HUES6 (cell line): ENCODE data around the gene CDH20.

Experiments
- H3K27ac ChIP-seq: 2 replicates; pipeline ENCODE4 v1.7.0; 2013; ENCODE audit warnings: low read depth, mild to moderate bottlenecking, low read length, inconsistent platforms
- H3K27me3 ChIP-seq: 2 replicates; pipeline ENCODE4 v1.6.1; 2013; ENCODE audit warnings: low read length; ENCODE audit not compliant: control insufficient read depth, insufficient read depth
- H3K36me3 ChIP-seq: 2 replicates; pipeline ENCODE4 v1.6.1; 2013; ENCODE audit warnings: low read length; ENCODE audit not compliant: control insufficient read depth, insufficient read depth
- H3K4me1 ChIP-seq: 2 replicates; pipeline ENCODE4 v1.6.1; 2013; ENCODE audit warnings: low read length; ENCODE audit not compliant: control insufficient read depth, insufficient read depth
- H3K4me3 ChIP-seq: 2 replicates; pipeline ENCODE4 v1.5.1; 2013; ENCODE audit warnings: low read depth, low read length
- H3K9ac ChIP-seq: one replicate; pipeline ENCODE4 v1.6.1; 2013; ENCODE audit warnings: mild to moderate bottlenecking, low read length
- H3K9me3 ChIP-seq: 2 replicates; pipeline ENCODE4 v1.6.1; 2013; ENCODE audit warnings: low read depth, low read length; ENCODE audit not compliant: control insufficient read depth, insufficient read depth

CDH20 gene

DNA sequence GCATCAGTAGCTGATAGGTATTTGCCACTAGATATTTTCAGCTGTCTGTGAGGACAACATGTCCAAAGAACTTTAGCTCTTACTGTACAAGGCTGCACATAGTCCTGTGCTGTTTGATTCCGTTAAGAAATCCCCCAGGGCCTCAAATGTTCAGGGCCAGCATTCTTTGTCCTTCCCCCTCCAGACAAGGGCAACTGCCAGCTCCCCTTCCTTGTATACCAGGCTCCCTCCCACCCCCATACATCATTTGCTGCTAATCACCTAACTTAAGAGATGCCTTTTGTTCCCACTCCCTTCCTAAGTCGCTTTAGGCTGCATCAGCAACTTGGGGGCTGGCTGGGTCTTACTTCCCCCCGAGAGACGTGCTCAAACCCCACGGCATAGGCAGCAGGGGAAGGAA is 138.7 kb downstream of the CDH20 start:
- Histone ChIP-seq H3K27me3 (no peaks in the 10 kb centered on the region; the same call in 1 of the 2 replicates), H3K9me3 (no peaks in the 10 kb centered on the region), H3K4me1 (0 out of 2 replicates have a peak, but pooled peaks cover 3% of the 10 kb centered on the region), H3K9ac (no peak overlapping the region), H3K36me3 (no peaks in the 10 kb centered on the region), H3K4me3 (no peak overlapping the region), H3K27ac (no peak overlapping the region)

DNA sequence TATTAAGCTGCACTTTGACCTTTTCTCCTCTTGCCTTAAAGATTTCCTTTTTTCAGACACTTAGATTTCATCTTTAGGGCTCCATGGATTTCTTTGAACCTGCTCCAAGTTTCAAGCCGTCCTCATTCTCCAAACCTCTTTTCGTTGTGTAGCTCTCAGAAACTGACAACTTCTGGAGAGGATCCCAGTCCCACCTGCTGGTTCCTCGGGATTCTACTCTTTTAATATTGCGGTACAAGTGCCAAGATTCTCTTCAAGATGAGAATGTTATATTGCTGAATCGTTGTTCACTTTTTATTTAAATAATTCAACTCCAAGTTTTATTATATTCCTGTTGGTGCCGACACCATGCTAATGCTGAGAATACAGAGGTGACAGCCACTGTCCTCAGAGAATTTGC is 141.1 kb downstream of the CDH20 start:
- H3K4me3 ChIP-seq, result no peak overlapping the region
- no peaks in the 10 kb centered on the region; the same call in 1 of the 2 replicates for H3K27me3 ChIP-seq
- H3K4me1 ChIP-seq, result 0 out of 2 replicates have a peak, but pooled peaks cover 3% of the 10 kb centered on the region
- H3K36me3 ChIP-seq, result no peaks in the 10 kb centered on the region
- no peaks in the 10 kb centered on the region for H3K9me3 ChIP-seq
- H3K9ac ChIP-seq, result no peak overlapping the region
- H3K27ac ChIP-seq, result no peak overlapping the region

DNA sequence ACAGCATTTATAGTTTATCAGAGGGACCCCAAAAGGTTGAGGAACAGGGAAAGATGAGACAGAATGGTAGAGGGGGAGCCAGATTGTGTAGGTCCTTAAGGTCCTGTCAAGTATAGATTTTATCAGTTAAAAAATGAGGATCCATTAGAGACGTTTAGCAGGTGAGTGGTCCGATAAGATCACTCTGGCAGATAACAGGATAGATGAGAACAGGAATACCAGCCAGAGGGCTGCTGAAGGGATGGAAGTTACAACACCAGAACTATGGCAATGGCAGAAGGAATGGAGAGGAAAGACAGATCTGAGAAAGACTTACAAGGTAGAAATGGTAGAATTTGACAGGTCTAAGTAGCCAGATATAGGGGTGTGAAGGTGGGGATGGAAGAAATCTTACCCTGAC is 141.7 kb downstream of the CDH20 start:
- Histone ChIP-seq H3K36me3 (no peaks in the 10 kb centered on the region), H3K9me3 (no peaks in the 10 kb centered on the region), H3K9ac (no peak overlapping the region), H3K4me1 (0 out of 2 replicates have a peak, but pooled peaks cover 3% of the 10 kb centered on the region), H3K4me3 (no peak overlapping the region), H3K27ac (no peak overlapping the region), H3K27me3 (no peaks in the 10 kb centered on the region; the same call in 1 of the 2 replicates)

DNA sequence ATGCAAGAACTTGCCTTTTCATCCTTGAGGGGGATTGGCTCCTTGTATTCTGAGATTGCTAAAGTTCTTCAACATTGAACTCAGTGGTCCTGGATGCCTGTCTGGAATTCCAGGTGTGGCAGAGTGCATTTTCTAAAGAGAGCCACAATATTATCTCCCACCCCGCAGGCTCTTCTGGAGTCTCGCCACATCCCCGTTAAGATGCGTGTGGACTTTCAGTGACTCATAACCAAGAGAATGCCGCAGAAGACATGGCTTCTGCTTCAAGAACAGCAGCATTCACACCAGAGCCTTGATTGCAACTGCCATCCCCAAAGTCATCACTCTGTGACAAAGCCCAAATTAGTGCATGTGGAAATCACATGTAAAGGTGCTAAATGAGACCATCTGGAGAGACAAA is 142.7 kb downstream of the CDH20 start:
- H3K4me3 ChIP-seq, result no peak overlapping the region
- no peaks in the 10 kb centered on the region; the same call in 1 of the 2 replicates for H3K27me3 ChIP-seq
- H3K27ac ChIP-seq, result no peak overlapping the region
- no peaks in the 10 kb centered on the region for H3K9me3 ChIP-seq
- 0 out of 2 replicates have a peak, but pooled peaks cover 3% of the 10 kb centered on the region for H3K4me1 ChIP-seq
- H3K36me3 ChIP-seq, result no peaks in the 10 kb centered on the region
- H3K9ac ChIP-seq, result no peak overlapping the region

DNA sequence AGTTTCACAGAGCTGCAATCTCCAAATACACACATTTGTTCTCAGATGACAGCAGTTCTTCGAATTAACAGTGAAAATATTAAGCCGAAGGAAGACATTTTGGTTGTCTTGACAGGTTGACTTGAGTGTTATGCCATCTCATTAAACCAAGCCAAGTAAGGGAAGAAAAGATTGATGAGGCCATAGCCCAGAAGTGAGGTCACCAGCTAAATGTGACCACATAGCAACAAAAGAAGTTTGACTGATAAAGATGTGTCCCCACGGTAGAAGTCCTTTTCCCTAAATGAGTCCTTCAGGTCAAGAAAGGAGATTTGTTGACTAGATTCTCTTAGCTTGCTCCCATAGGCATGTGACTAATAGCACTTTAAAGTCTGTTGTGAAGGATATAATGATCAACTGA is 156.1 kb downstream of the CDH20 start:
- Histone ChIP-seq H3K9ac (no peak overlapping the region), H3K27ac (no peak overlapping the region), H3K36me3 (no peaks in the 10 kb centered on the region), H3K4me1 (no peaks in the 10 kb centered on the region), H3K4me3 (no peak overlapping the region), H3K9me3 (no peaks in the 10 kb centered on the region), H3K27me3 (no peaks in the 10 kb centered on the region)

DNA sequence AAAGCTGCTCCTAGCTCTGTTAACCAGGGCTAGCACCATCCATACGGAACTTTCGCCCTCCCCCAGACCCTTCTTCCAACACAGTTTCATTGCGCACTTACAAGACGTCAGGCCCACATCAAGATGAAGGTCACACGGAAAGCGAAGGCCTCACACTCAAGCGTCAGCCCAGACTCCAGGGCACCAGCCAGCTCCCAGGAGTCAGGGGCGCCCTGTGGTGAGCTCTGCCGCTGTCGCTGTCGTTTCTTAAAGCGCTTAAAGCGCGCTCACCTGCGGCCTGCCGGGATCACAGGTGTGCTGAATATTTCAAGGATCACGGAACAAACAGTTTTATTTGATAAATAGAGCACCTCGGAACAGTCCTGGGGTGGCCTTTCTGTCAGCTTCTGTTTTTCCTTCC is 163.1 kb downstream of the CDH20 start:
- Histone ChIP-seq H3K36me3 (no peaks in the 10 kb centered on the region), H3K27ac (no peak overlapping the region), H3K4me3 (no peak overlapping the region), H3K27me3 (no peaks in the 10 kb centered on the region; the same call in 1 of the 2 replicates), H3K9me3 (no peaks in the 10 kb centered on the region), H3K9ac (no peak overlapping the region), H3K4me1 (peaks cover 9% of the 10 kb centered on the region)

DNA sequence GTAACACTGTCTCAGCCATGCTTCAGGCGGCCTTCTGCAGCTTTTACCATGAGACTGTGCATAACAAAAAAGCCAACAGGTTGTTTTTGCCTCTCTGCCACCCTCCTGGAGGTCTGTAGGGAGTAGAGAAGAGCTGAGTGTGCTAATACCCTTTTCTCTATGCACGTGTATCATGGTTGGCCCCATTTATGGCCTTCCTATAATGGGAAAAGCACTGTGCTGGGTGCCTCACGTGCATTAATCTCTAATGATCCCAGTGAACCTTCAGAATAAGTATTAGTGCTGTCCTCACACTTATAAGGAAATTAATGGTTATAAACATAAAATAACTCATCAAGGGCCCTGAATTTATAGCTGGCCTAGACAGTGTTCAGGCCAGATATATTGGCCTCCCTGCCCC is 164.2 kb downstream of the CDH20 start:
- Histone ChIP-seq H3K27me3 (no peaks in the 10 kb centered on the region; the same call in 1 of the 2 replicates), H3K4me1 (peaks cover 17% of the 10 kb centered on the region), H3K9ac (no peak overlapping the region), H3K36me3 (no peaks in the 10 kb centered on the region), H3K27ac (no peak overlapping the region), H3K9me3 (no peaks in the 10 kb centered on the region), H3K4me3 (no peak overlapping the region)

DNA sequence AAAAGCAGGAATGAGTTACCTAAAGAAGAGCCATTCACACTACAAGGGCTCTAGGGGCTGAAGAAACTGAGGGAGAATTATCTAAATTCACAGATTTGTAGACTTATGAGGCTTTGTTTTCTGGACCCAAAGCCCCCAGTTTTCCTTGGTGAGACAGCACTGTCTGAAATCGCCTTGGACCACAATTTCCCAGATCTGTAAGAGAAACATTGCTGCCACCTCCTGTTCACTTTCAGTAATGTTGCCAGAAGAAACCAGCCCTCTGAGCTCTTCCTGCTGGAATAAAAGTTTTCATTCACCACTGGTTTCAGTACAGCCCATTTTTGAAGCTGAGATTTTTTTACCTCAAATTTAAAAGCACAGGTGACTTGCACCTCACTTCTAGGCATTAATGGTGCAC is 169.2 kb downstream of the CDH20 start:
- Histone ChIP-seq H3K4me3 (no peak overlapping the region), H3K9ac (no peak overlapping the region), H3K4me1 (peaks cover 9% of the 10 kb centered on the region; the same call in 1 of the 2 replicates), H3K9me3 (no peaks in the 10 kb centered on the region), H3K36me3 (no peaks in the 10 kb centered on the region), H3K27ac (no peak overlapping the region), H3K27me3 (no peaks in the 10 kb centered on the region)

DNA sequence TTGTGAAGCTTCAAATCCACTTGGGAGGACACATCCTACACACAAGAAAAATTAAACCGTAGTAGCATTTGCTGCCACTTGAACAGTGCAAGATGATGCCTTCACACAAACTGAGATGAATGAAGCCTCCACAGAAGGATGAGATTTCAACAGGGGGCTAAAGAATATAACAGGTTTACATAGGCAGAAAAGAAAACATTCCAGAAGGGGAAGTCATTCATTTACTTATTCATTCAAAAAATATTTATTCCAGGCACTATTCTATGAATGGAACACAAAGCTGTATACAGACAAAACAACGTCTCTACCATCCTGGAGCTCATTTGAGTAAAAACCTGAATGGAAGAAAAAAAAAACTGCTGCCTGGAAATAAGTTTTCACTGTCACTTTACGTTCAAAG is 170.5 kb downstream of the CDH20 start:
- Histone ChIP-seq H3K4me1 (0 out of 2 replicates have a peak, but pooled peaks cover 8% of the 10 kb centered on the region), H3K36me3 (no peaks in the 10 kb centered on the region), H3K9ac (no peak overlapping the region), H3K27ac (no peak overlapping the region), H3K9me3 (no peaks in the 10 kb centered on the region), H3K27me3 (no peaks in the 10 kb centered on the region), H3K4me3 (no peak overlapping the region)

DNA sequence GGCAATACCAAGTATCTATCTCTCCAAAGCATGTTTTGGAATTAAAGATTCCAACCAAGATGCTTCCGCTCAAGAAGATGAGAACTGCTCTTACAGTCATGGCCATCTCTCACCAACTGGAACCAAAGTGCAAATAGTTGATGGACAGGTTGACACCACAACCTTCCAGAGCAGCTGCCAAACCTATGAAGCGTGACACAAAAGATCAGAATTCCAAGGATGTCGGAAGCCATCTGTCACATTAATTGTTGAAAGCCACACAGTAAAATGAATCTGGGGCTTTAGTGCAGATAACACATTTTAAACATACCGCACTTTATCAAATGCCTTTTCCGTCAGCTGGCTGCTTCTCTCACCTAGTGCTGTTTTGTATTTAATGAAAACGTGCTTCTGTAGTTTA is 195.7 kb downstream of the CDH20 start:
- Histone ChIP-seq H3K9ac (no peak overlapping the region), H3K4me3 (no peak overlapping the region), H3K36me3 (no peaks in the 10 kb centered on the region), H3K9me3 (no peaks in the 10 kb centered on the region), H3K27me3 (no peaks in the 10 kb centered on the region), H3K27ac (no peak overlapping the region), H3K4me1 (no peaks in the 10 kb centered on the region)

DNA sequence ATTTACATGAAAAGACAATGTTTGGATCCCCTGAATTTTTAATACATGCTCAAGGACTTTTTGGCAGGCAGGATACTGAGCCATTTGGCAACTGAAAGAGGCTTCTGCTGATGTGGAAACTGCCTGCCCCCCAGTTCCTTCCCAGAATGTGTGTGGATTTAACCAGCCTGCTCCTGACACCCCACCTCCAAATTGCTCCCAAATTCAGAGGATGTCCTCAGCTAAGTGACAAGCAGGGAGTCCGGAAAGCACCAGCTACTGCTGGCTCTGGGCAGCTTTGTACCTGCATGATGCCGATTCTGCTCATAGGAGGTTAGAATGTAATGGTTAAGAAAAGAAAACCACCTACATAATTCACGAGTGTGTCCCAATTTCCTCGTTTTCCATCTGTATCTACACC is 197.5 kb downstream of the CDH20 start:
- no peaks in the 10 kb centered on the region for H3K27me3 ChIP-seq
- no peak overlapping the region for H3K9ac ChIP-seq
- H3K9me3 ChIP-seq, result no peaks in the 10 kb centered on the region
- no peak overlapping the region for H3K27ac ChIP-seq
- no peaks in the 10 kb centered on the region for H3K4me1 ChIP-seq
- H3K4me3 ChIP-seq, result no peak overlapping the region
- no peaks in the 10 kb centered on the region for H3K36me3 ChIP-seq

DNA sequence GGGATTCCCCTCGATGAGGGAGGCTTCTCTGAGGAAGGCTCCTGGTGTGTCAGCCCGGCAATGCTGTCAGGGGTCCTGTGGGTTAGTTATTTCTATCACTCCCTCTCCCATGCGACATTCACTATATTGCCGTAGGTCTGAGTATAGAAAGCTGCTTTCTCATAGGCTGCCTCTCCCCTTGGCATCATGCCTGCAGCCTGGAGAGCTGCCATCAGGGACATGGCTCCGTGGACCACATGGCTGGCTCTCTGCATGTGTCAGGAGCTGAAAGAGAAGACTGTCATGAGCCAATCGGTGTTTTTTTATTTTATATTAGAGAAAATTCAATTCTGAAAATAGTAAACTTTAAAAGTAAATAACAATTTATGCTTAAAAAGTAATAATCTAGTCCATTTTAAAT is 198.0 kb downstream of the CDH20 start:
- H3K36me3 ChIP-seq, result no peaks in the 10 kb centered on the region
- H3K9ac ChIP-seq, result no peak overlapping the region
- no peaks in the 10 kb centered on the region for H3K9me3 ChIP-seq
- H3K27ac ChIP-seq, result no peak overlapping the region
- no peaks in the 10 kb centered on the region for H3K4me1 ChIP-seq
- H3K27me3 ChIP-seq, result no peaks in the 10 kb centered on the region
- no peak overlapping the region for H3K4me3 ChIP-seq
